AG04450 (cell line): ENCODE measurements around the gene SYCE1L. TPM values are rescaled to one million over a fixed set of nuclear protein-coding genes. Genes with fewer than 3 reads are reported as not detected.

Experiments
- CTCF ChIA-PET: fragments of 300-600, 350-600 bp; formaldehyde crosslinking; extraction: SDS; loops from one replicate; lab custom pipeline; 2022; ENCODE audit warnings: antibody characterized with exemption, inconsistent platforms; lab: Charles Lee
- POLR2A ChIA-PET: fragments of 350-600 bp; formaldehyde crosslinking; extraction: SDS; loops from one replicate; lab custom pipeline; 2021; ENCODE audit warnings: antibody characterized with exemption, inconsistent platforms; lab: Yijun Ruan, JAX
- DNase-seq: peaks from one replicate; pipeline ENCODE4 v3.0.0-alpha.2; 2011; ENCODE audit warnings: low read depth, low spot score
- H3K27ac ChIP-seq: one replicate; pipeline ENCODE4 v1.5.1; 2012; ENCODE audit warnings: low read depth, low read length, control low read depth
- H3K27me3 ChIP-seq: one replicate; pipeline ENCODE4 v1.6.0; 2012; ENCODE audit warnings: low read length; ENCODE audit not compliant: control insufficient read depth, insufficient read depth
- H3K4me3 ChIP-seq: 2 replicates; pipeline ENCODE4 v1.5.1; 2011; ENCODE audit warnings: mild to moderate bottlenecking, low read depth, low read length, control low read depth
- H3K9me3 ChIP-seq: 2 replicates; pipeline ENCODE4 v1.5.1; 2012; ENCODE audit warnings: low read length; ENCODE audit not compliant: control insufficient read depth, insufficient read depth
- polyA plus RNA-seq: library from polyadenylated mRNA; depleted of rRNA; stranded (reverse); fragments of >200 nt; gene quantifications from 2 replicates; pipeline ENCODE4 v1.2.3, GENCODE V29; 2011
- TF ChIP-seq, protein P1 (sequence below): IDR thresholded peaks from 2 replicates; pipeline ENCODE4 v1.5.1; 2011; ENCODE audit warnings: low read depth, low read length, control low read depth, inconsistent platforms

Gene SYCE1L
- polyA plus RNA-seq, 1 experiment: 0.10 TPM

DNA sequence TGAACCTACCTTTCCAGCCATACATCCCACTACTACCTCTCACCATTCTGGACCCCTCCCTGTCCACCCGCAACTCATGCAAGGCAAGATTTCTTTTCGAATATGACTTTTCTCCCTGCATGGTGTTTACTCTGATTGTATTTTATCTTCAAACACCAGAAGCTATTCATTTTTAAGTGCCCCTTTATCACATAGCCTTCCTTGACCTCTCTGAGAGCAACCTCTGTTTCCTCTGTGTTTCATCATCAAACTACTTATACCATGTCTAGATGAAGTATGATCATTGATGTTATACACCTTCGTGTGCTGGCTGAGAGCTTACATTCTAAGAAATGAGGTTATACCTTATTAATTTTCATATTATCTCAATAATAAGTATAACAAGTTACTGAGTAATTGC is 31.8 kb downstream of the SYCE1L start:
- no peak for DNase-seq
- Histone ChIP-seq H3K9me3 (no peaks in the 10 kb centered on the region), H3K4me3 (no peak overlapping the region), H3K27me3 (peaks cover 9% of the 10 kb centered on the region), H3K27ac (no peak overlapping the region)
- ChIA-PET POLR2A (no interaction called here), CTCF (interaction anchor here (1.5 to 3.4 kb wide), 2 partner anchors 350 to 353 kb away, joined by 3 to 30 read pairs; no protein-coding TSS in a partner anchor)
- TF ChIP-seq, protein P1, sequence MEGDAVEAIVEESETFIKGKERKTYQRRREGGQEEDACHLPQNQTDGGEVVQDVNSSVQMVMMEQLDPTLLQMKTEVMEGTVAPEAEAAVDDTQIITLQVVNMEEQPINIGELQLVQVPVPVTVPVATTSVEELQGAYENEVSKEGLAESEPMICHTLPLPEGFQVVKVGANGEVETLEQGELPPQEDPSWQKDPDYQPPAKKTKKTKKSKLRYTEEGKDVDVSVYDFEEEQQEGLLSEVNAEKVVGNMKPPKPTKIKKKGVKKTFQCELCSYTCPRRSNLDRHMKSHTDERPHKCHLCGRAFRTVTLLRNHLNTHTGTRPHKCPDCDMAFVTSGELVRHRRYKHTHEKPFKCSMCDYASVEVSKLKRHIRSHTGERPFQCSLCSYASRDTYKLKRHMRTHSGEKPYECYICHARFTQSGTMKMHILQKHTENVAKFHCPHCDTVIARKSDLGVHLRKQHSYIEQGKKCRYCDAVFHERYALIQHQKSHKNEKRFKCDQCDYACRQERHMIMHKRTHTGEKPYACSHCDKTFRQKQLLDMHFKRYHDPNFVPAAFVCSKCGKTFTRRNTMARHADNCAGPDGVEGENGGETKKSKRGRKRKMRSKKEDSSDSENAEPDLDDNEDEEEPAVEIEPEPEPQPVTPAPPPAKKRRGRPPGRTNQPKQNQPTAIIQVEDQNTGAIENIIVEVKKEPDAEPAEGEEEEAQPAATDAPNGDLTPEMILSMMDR: no peak

DNA sequence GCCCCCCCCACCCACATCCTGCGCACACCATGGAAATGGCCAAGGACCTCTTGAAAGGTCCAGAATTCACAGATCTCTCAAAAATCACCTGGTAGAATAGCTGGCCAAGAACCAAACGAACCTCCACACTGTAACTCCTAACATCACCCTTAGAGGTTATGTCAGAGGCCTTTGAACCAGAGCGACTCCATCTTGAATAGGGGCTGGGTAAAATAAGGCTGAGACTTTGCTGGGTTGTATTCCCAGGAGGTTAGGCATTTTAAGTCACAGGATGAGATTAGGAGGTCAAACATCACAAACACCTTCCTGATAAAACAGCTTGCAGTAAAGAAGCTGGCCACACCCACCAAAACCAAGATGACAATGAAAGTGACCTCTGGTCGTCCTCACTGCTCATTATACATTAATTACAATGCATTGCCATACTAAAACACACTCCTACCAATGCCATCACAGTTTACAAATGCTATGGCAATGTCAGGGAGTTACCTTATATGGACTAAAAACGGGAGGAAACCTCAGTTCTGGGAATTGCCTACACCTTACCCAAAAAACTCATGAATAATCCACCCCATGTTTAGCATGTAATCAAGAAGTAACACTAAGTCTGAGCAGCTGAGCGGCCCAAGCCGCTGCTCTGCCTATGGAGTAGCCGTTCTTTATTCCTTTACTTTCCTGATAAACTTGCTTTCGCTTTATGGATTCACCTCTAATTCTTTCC is 34.8 kb downstream of the SYCE1L start:
- DNase-seq: no peak
- CTCF ChIA-PET: interaction anchor here (0.6 to 7.1 kb wide), 4 partner anchors 177 to 426 kb away, joined by 3 to 213 read pairs (median 7); no protein-coding TSS in a partner anchor
- Histone ChIP-seq H3K27ac (no peak overlapping the region), H3K4me3 (no peak overlapping the region), H3K27me3 (peaks cover 3% of the 10 kb centered on the region), H3K9me3 (no peaks in the 10 kb centered on the region)
- POLR2A ChIA-PET: no interaction called here
- TF ChIP-seq, protein P1: no peak

DNA sequence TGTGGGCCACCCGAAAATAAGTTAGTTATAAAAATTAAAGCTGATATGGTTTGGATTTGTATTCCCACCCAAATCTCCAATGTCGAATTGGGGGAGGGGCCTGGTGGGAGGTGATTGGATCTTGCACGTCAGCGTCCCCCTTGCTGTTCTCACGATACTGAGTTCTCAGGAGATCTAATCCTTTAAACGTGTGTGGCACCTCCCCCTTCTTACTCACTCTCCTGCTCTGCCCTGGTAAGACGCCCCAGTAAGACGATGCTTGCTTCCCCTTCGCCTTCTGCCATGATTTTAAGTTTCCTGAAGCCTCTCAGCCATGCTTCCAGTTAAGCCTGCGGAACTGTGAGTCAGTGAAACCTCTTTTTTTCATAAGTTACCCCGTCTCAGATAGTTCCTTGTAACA is 35.4 kb downstream of the SYCE1L start:
- no peak for DNase-seq
- H3K4me3 ChIP-seq: no peak overlapping the region
- ChIA-PET POLR2A (no interaction called here), CTCF (interaction anchor here (0.8 to 7.1 kb wide), 6 partner anchors 10 to 769 kb away, joined by 3 to 213 read pairs (median 6); no protein-coding TSS in a partner anchor)
- H3K9me3 ChIP-seq: no peaks in the 10 kb centered on the region
- no peaks in the 10 kb centered on the region for H3K27me3 ChIP-seq
- H3K27ac ChIP-seq: no peak overlapping the region
- TF ChIP-seq, protein P1: no peak

DNA sequence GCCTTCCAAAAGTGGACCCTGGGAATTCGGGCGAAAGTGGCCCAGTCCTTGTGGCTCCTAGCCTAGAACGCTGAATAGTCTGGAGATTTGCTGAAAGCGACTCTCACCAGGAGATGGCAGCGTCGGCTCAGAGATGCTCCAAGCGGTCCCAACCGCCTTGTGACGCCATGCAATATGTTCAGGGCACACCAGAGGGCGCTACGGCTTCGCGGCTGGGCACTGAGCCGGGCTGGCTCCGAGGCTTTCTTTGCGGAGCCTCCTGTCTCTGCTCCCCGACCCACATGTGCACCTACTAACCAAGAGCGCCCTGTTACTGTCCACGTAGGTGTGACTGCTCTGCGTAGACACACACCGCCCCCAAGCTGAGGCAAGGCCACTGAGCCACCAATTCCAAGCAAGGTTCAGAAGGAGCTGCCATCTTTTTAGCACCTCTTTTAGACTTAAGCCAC is 36.9 kb downstream of the SYCE1L start:
- CTCF ChIA-PET: interaction anchor here (0.6 to 7.1 kb wide), 23 partner anchors 11 to 1504 kb away, joined by 3 to 213 read pairs (median 4); partner anchors contain the start of gene WWOX
- POLR2A ChIA-PET: no interaction called here
- peak; percentile 65 for DNase-seq

More for the DNA sequence above, 36.9 kb downstream of the SYCE1L start:
- Histone ChIP-seq H3K4me3 (peak overlapping the region; percentile 17; the same call in 1 of the 2 replicates), H3K27me3 (no peaks in the 10 kb centered on the region), H3K9me3 (no peaks in the 10 kb centered on the region), H3K27ac (no peak overlapping the region)
- TF ChIP-seq, protein P1: peak; percentile 100
